Adrenal gland (tissue), 12 donors: ENCODE results near the gene PHB1. TPM values are rescaled to one million over a fixed set of nuclear protein-coding genes. Genes with fewer than 3 reads are reported as not detected.

Source experiments
- DNase-seq, 7 donors: peaks; one replicate each; pipeline ENCODE4 v3.0.0-alpha.2; 2019 to 2020
- H3K27ac ChIP-seq, 5 donors: fragments of 200-600 bp; sonication (generic) in 4 of 5; 1 replicate in 3 of 5; 2 replicates in 2 of 5; pipeline versions ENCODE4 v1.5.1 to v1.8.0; 2016 to 2020; ENCODE audit warnings: mild to moderate bottlenecking in 1 of 5
- H3K27me3 ChIP-seq: fragments of 200-600 bp; 2 replicates; pipeline ENCODE4 v1.8.0; 2021
- H3K36me3 ChIP-seq, 2 donors: fragments of 200-600 bp; replicated peaks in 1 of 2; 1 replicate in 1 of 2; 2 replicates in 1 of 2; pipeline versions ENCODE4 v1.5.1 to v1.8.0; 2018 to 2022
- H3K4me1 ChIP-seq, 2 donors: fragments of 200-600 bp; replicated peaks in 1 of 2; 1 replicate in 1 of 2; 2 replicates in 1 of 2; pipeline versions ENCODE4 v1.5.1 to v1.8.0; 2018 to 2021
- H3K4me3 ChIP-seq, 4 donors: fragments of 200-600 bp; sonication (generic) in 3 of 4; one replicate each; pipeline ENCODE4 v1.5.1; 2016 to 2018
- H3K9me3 ChIP-seq, 3 donors: fragments of 200-600 bp; sonication (generic) in 1 of 3; replicated peaks in 1 of 3; 1 replicate in 2 of 3; 2 replicates in 1 of 3; pipeline versions ENCODE4 v1.5.1 to v1.8.0; 2016 to 2021
- CTCF ChIP-seq, 6 experiments: fragments of 450-650 bp in 4 of 6; fragments of 200-600 bp in 2 of 6; sonication (generic) in 1 of 6; IDR thresholded peaks; 1 replicate in 5 of 6; 2 replicates in 1 of 6; pipeline versions ENCODE4 v1.5.1 to v1.8.0; 2016 to 2021; ENCODE audit warnings: antibody characterized with exemption in 6 of 6, mild to moderate bottlenecking in 2 of 6, moderate library complexity in 1 of 6
- POLR2A ChIP-seq, 2 donors: fragments of 450-650 bp; IDR thresholded peaks; one replicate each; pipeline ENCODE4 v1.6.1; 2017; ENCODE audit warnings: antibody characterized with exemption in 2 of 2, mild to moderate bottlenecking in 2 of 2, moderate library complexity in 1 of 2
- WGBS, 4 donors: extraction: QIAGEN DNeasy Blood & Tissue Kit in 2 of 4; methylation state at CpG; one replicate each; pipeline versions ENCODE4 v1.1.5 to v1.1.7; 2013 to 2017; 5-methylcytosine and 5-hydroxymethylcytosine counted together
- intact Hi-C, 2 donors: fragments of 100-400 bp; cut with DNase I; formaldehyde crosslinking; loops; one replicate each; pipeline versions ENCODE4 v1.14.1 to v1.15.0; 2022 to 2023
- polyA plus RNA-seq, 3 donors: library from polyadenylated mRNA; stranded (reverse); fragments of 200-250 nt in 2 of 3; fragments of 350-450 nt in 1 of 3; fragmentation: Illumina TruSeq in 1 of 3; extraction: RNeasy Lipid Tissue Mini Kit (QIAGEN cat#74804) in 1 of 3; gene quantifications; one replicate each; pipeline ENCODE4 v1.2.3, GENCODE V29; 2013 to 2014
- total RNA-seq, 9 donors: library from RNA; depleted of rRNA in 4 of 9; stranded (reverse); fragments of >200 nt in 4 of 9; fragments of 120-200 nt in 1 of 9; fragmentation: NEBNext Ultra II Directional in 1 of 9; extraction: Animal tissue kit (Norgen Biotek cat#: 25700) in 1 of 9; gene quantifications; one replicate each; pipeline versions ENCODE4 v1.1.0 to v1.2.4, GENCODE V29; 2013 to 2023
- donor health status: healthy with polysubstance abuse.
- donor health status: Bipolar disorder and iron deficiency.
- donor health status: DM: yes; HTN: yes; CAD: no.
- donor health status: DM: no; HTN: no; CAD: no.
- donor health status: DM: no; HTN: no; CAD: no.
- donor health status: DM: yes; HTN: yes; CAD: no.

The PHB1 gene
- total and polyA plus RNA-seq, 12 donors: 66.4 to 222 (median 123) TPM

- 78 to 82% (median 82%) methylated on average over 11 to 12 of the region's 12 CpGs for WGBS, 4 donors
- peaks cover 0 to 56% of the 10 kb centered on the region in 2 donors for H3K36me3 ChIP-seq
- intact Hi-C loops: loop anchor here in 1 of 2 donors (10.0 kb wide), 1 partner anchor 150 kb away; no protein-coding TSS in a partner anchor
- no peaks in the 10 kb centered on the region for H3K9me3 ChIP-seq
- TF ChIP-seq CTCF (IDR thresholded peaks at IDR 0.05) (no peak), POLR2A (IDR thresholded peaks at IDR 0.05) (no peak)
- no peak for DNase-seq
- peaks cover 0 to 3% of the 10 kb centered on the region in 2 donors for H3K4me1 ChIP-seq
- H3K27me3 ChIP-seq: no peaks in the 10 kb centered on the region
- H3K27ac ChIP-seq: peak overlapping the region in 1 of 5 donors; percentile 41
- no peak overlapping the region for H3K4me3 ChIP-seq
Observed at GRCh38 chr17:49404361-49404760, 10.3 kb downstream of the PHB1 start.

DNA sequence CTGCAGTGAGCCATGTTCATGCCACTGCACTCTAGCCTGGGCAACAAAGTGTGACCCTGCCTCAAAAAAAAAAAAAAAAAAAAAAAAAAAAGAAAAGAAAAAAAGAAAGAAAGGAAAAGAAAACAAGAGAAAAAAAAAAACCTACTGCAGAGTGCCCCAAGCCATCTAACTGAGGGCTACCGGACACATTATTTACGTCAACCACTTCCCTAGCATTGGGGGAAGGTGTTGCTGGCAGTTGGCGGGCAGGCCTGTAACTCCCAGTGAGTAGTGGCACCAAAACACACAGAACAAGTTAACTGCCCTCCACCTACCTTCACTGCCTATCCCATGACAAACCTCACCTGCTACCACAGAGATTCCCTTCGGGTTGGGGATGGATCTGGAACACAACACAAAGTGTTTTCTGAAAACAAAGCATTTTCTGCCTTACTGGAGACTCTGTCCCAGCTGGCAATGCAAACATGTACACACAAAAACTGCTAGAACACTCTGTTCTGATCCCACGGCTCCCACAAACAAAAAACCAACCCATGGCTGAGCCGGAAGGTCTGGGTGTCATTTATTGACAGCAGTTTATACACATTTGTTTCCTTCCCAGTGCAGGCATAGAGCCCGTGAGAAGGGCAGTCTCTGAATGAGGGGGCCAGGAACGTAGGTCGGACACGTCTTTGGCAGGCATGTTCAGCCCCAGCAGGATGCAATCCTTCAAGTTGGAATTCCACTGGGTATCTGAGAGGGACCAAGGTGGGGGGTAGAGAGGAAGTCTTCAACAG lies 11.0 kb downstream of the PHB1 start:
- H3K36me3 ChIP-seq: peaks cover 0 to 50% of the 10 kb centered on the region in 2 donors
- peak overlapping the region in 1 of 5 donors; percentile 41 for H3K27ac ChIP-seq
- 66 to 81% (median 76%) methylated on average over 10 of the region's 10 CpGs for WGBS, 4 donors
- no peak overlapping the region for H3K4me3 ChIP-seq
- no peaks in the 10 kb centered on the region for H3K27me3 ChIP-seq
- no peak for DNase-seq
- no peaks in the 10 kb centered on the region for H3K9me3 ChIP-seq
- TF ChIP-seq CTCF (IDR thresholded peaks at IDR 0.05): no peak
- TF ChIP-seq POLR2A (IDR thresholded peaks at IDR 0.05): no peak
- intact Hi-C loops: loop anchor here in 1 of 2 donors (10.0 kb wide), 1 partner anchor 151 kb away; no protein-coding TSS in a partner anchor
- peaks cover 0 to 3% of the 10 kb centered on the region in 2 donors for H3K4me1 ChIP-seq

GRCh38 chr17:49402706-49403105 lies 12.0 kb downstream of the PHB1 start:
- Histone ChIP-seq H3K27me3 (no peaks in the 10 kb centered on the region), H3K4me3 (no peak overlapping the region), H3K27ac (no peak overlapping the region), H3K9me3 (no peaks in the 10 kb centered on the region), H3K4me1 (no peaks in the 10 kb centered on the region), H3K36me3 (peaks cover 0 to 42% of the 10 kb centered on the region in 2 donors)
- WGBS, 4 donors: 77 to 85% (median 80%) methylated on average over 6 of the region's 6 CpGs
- TF ChIP-seq CTCF (IDR thresholded peaks at IDR 0.05): no peak
- no peak for TF ChIP-seq POLR2A (IDR thresholded peaks at IDR 0.05)
- DNase-seq: no peak
- intact Hi-C loops: loop anchor here in 1 of 2 donors (10.0 kb wide), 1 partner anchor 152 kb away; no protein-coding TSS in a partner anchor

DNA sequence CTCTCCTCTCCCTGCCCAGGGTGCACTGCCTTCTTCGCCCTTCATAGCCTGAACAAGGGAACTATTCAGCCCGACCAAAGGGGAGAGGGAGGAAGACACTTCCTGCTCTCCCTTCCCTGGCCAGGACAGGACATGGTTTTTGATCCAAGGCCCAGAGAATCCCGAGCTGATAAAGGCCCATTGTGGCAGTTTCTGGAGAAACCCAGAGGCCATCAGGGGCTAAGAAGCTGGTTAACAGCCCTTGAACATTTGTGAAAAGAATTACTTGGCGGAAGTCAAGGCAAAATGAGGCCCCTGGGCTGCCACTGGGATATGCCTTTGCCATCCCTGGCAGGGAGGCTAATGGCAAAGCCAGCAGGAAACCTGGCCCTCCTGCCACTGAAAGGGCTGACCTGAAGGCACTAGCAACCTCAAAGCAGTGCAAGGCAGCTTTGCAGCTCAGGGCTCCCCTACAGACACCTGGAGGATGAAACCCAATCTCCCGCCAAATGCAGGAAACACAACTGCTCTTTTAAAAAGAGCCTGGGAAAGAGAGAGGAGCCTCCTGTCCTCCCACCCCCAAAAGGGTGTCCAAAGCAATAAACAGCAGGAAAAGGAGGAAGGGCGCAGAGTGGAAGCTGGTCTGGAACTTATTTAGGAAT lies 12.6 kb downstream of the PHB1 start:
- WGBS, 4 donors: 80 to 87% (median 82%) methylated on average over 5 to 6 of the region's 6 CpGs
- Histone ChIP-seq H3K27me3 (no peaks in the 10 kb centered on the region), H3K9me3 (no peaks in the 10 kb centered on the region), H3K4me1 (no peaks in the 10 kb centered on the region), H3K4me3 (no peak overlapping the region), H3K27ac (no peak overlapping the region), H3K36me3 (peaks cover 0 to 35% of the 10 kb centered on the region in 2 donors)
- TF ChIP-seq CTCF (IDR thresholded peaks at IDR 0.05) (no peak), POLR2A (IDR thresholded peaks at IDR 0.05) (no peak)
- DNase-seq: no peak
- intact Hi-C loops: loop anchor here in 1 of 2 donors (10.0 kb wide), 1 partner anchor 153 kb away; no protein-coding TSS in a partner anchor
